ENCODE measurements around the gene LETM1. TPM values are rescaled to one million over a fixed set of nuclear protein-coding genes. Genes with fewer than 3 reads are reported as not detected.

Gene LETM1
- total and polyA plus RNA-seq, 2 of the 13 experiments (the other 11 are each of a cell fraction or from before 2014, with no cell fraction given) = 9.7 to 41.6 TPM

DNA sequence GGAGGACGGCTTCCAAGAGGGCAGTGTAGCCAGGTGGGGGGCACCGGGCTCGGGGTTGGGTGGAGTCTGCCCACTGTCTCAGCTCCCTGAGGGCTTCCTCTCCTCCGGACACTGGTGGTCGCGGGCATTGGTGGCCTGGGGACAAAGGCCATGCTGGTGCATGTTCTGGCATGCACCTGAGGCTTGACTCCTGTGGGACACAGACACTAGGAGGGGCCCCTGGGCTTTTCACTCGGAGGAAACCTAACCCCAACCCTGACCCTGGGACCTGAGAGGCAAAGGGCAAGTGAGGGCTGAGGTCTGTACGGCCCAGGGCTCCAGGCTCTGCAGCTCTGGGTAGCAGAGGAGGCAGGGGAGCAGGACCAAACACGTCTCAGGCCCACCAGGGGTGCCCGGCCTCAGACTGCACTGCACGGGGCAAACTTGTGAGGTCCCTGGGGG is 85.1 kb downstream of the LETM1 start (continued):
- TF ChIP-seq ZBTB38 (CRISPR knock-in tag; IDR thresholded peaks at IDR 0.05) = no peak
- TF ChIP-seq HNF4A (CRISPR knock-in tag; IDR thresholded peaks at IDR 0.05) = peak; percentile 94
- no peak for TF ChIP-seq THAP11 (CRISPR knock-in tag; IDR thresholded peaks at IDR 0.05)
- TF ChIP-seq CBX2 (IDR thresholded peaks at IDR 0.05; ENCODE audit: low read depth, low read length) = no peak
- TF ChIP-seq CBX2 (CRISPR knock-in tag; IDR thresholded peaks at IDR 0.05; ENCODE audit: low read depth) = no peak
- no peak for TF ChIP-seq JUND (CRISPR knock-in tag; IDR thresholded peaks at IDR 0.05)
- no peak for TF ChIP-seq SAFB2 (CRISPR knock-in tag; IDR thresholded peaks at IDR 0.05; ENCODE audit: borderline replicate concordance, low read depth)
- no peak for TF ChIP-seq SMARCC2 (IDR thresholded peaks at IDR 0.05)
- no peak for TF ChIP-seq ZNF329 (CRISPR knock-in tag; IDR thresholded peaks at IDR 0.05; ENCODE audit: low read depth)
- TF ChIP-seq SMC3 (IDR thresholded peaks at IDR 0.05; ENCODE audit: low read length) = no peak
- no peak for TF ChIP-seq ZSCAN22 (CRISPR knock-in tag; IDR thresholded peaks at IDR 0.05)
- no peak for TF ChIP-seq ZNF567 (CRISPR knock-in tag; IDR thresholded peaks at IDR 0.05; ENCODE audit: borderline replicate concordance)
- peak; percentile 56 for TF ChIP-seq ZFX (CRISPR knock-in tag; IDR thresholded peaks at IDR 0.05; ENCODE audit: low read depth)
- no peak for TF ChIP-seq JUNB (CRISPR knock-in tag; IDR thresholded peaks at IDR 0.05; ENCODE audit: borderline replicate concordance)
- TF ChIP-seq, protein P1, sequence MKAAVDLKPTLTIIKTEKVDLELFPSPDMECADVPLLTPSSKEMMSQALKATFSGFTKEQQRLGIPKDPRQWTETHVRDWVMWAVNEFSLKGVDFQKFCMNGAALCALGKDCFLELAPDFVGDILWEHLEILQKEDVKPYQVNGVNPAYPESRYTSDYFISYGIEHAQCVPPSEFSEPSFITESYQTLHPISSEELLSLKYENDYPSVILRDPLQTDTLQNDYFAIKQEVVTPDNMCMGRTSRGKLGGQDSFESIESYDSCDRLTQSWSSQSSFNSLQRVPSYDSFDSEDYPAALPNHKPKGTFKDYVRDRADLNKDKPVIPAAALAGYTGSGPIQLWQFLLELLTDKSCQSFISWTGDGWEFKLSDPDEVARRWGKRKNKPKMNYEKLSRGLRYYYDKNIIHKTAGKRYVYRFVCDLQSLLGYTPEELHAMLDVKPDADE (CRISPR knock-in tag; IDR thresholded peaks at IDR 0.05) = no peak
- TF ChIP-seq ZSCAN12 (CRISPR knock-in tag; IDR thresholded peaks at IDR 0.05) = no peak
- TF ChIP-seq ZC3H13 (CRISPR knock-in tag; IDR thresholded peaks at IDR 0.05) = no peak
- TF ChIP-seq, protein P2, sequence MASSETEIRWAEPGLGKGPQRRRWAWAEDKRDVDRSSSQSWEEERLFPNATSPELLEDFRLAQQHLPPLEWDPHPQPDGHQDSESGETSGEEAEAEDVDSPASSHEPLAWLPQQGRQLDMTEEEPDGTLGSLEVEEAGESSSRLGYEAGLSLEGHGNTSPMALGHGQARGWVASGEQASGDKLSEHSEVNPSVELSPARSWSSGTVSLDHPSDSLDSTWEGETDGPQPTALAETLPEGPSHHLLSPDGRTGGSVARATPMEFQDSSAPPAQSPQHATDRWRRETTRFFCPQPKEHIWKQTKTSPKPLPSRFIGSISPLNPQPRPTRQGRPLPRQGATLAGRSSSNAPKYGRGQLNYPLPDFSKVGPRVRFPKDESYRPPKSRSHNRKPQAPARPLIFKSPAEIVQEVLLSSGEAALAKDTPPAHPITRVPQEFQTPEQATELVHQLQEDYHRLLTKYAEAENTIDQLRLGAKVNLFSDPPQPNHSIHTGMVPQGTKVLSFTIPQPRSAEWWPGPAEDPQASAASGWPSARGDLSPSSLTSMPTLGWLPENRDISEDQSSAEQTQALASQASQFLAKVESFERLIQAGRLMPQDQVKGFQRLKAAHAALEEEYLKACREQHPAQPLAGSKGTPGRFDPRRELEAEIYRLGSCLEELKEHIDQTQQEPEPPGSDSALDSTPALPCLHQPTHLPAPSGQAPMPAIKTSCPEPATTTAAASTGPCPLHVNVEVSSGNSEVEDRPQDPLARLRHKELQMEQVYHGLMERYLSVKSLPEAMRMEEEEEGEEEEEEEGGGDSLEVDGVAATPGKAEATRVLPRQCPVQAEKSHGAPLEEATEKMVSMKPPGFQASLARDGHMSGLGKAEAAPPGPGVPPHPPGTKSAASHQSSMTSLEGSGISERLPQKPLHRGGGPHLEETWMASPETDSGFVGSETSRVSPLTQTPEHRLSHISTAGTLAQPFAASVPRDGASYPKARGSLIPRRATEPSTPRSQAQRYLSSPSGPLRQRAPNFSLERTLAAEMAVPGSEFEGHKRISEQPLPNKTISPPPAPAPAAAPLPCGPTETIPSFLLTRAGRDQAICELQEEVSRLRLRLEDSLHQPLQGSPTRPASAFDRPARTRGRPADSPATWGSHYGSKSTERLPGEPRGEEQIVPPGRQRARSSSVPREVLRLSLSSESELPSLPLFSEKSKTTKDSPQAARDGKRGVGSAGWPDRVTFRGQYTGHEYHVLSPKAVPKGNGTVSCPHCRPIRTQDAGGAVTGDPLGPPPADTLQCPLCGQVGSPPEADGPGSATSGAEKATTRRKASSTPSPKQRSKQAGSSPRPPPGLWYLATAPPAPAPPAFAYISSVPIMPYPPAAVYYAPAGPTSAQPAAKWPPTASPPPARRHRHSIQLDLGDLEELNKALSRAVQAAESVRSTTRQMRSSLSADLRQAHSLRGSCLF (CRISPR knock-in tag; IDR thresholded peaks at IDR 0.05; ENCODE audit: borderline replicate concordance) = no peak
- TF ChIP-seq SMARCE1 (IDR thresholded peaks at IDR 0.05; ENCODE audit: borderline replicate concordance) = no peak
- no peak for TF ChIP-seq ZFP82 (CRISPR knock-in tag; IDR thresholded peaks at IDR 0.05; ENCODE audit: borderline replicate concordance)
- TF ChIP-seq MAFG (CRISPR knock-in tag; IDR thresholded peaks at IDR 0.05) = no peak
- TF ChIP-seq HMG20A (CRISPR knock-in tag; IDR thresholded peaks at IDR 0.05; ENCODE audit: borderline replicate concordance) = no peak
- no peak for TF ChIP-seq RFX5 (IDR thresholded peaks at IDR 0.05; ENCODE audit: low read depth, low read length)
- TF ChIP-seq FOXJ3 (CRISPR knock-in tag; IDR thresholded peaks at IDR 0.05; ENCODE audit: borderline replicate concordance) = no peak
- TF ChIP-seq, protein P3, sequence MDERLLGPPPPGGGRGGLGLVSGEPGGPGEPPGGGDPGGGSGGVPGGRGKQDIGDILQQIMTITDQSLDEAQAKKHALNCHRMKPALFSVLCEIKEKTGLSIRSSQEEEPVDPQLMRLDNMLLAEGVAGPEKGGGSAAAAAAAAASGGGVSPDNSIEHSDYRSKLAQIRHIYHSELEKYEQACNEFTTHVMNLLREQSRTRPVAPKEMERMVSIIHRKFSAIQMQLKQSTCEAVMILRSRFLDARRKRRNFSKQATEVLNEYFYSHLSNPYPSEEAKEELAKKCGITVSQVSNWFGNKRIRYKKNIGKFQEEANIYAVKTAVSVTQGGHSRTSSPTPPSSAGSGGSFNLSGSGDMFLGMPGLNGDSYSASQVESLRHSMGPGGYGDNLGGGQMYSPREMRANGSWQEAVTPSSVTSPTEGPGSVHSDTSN (CRISPR knock-in tag; IDR thresholded peaks at IDR 0.05) = no peak
- no peak for TF ChIP-seq SPEN (CRISPR knock-in tag; IDR thresholded peaks at IDR 0.05; ENCODE audit: low read depth)
